CD8-positive, alpha-beta memory T cell (primary cell): ENCODE results near the gene ROCK2. TPM values are rescaled to one million over a fixed set of nuclear protein-coding genes. Genes with fewer than 3 reads are reported as not detected.
A peak's percentile ranks its signal among the peaks of the same experiment; 100 is the strongest.

Experiments used
- CTCF ChIA-PET: fragments of 350-600 bp; sonication (Branson Sonifier 250); formaldehyde crosslinking; loops from one replicate; lab custom pipeline; 2021; ENCODE audit warnings: antibody characterized with exemption; lab: Charles Lee
- POLR2A ChIA-PET: fragments of 350-600 bp; sonication (Branson Sonifier 250); formaldehyde crosslinking; loops from one replicate; lab custom pipeline; 2021; ENCODE audit warnings: antibody characterized with exemption; lab: Charles Lee
- DNase-seq, 5 donors: peaks; one replicate each; pipeline versions ENCODE4 v3.0.0 to v3.0.0-alpha.2; 2020 to 2022; ENCODE audit warnings: mixed read lengths in 1 of 5
- H3K27ac ChIP-seq: one replicate; pipeline ENCODE4 v1.7.0; 2013; ENCODE audit warnings: low read depth, mild to moderate bottlenecking, low read length, moderate library complexity
- H3K27me3 ChIP-seq: 2 replicates; pipeline ENCODE4 v1.7.0; 2013; ENCODE audit warnings: low read length, mild to moderate bottlenecking; ENCODE audit not compliant: insufficient read depth, poor library complexity, severe bottlenecking
- H3K36me3 ChIP-seq: 2 replicates; pipeline ENCODE4 v1.7.0; 2013; ENCODE audit warnings: mild to moderate bottlenecking, low read length, moderate library complexity; ENCODE audit not compliant: insufficient read depth
- H3K4me1 ChIP-seq: 2 replicates; pipeline ENCODE4 v1.7.0; 2013; ENCODE audit warnings: mild to moderate bottlenecking, low read length, moderate library complexity; ENCODE audit not compliant: insufficient read depth
- H3K4me3 ChIP-seq: 2 replicates; pipeline ENCODE4 v1.7.0; 2013; ENCODE audit warnings: mild to moderate bottlenecking, low read length
- H3K9me3 ChIP-seq: 2 replicates; pipeline ENCODE4 v1.7.0; 2013; ENCODE audit warnings: mild to moderate bottlenecking, low read length
- H3K27ac Mint-ChIP-seq, 8 donors: one replicate each; pipeline ENCODE4 v1.8.0; 2020 to 2021; ENCODE audit warnings: mixed read lengths in 8 of 8, mild to moderate bottlenecking in 6 of 8, inconsistent platforms in 3 of 8, moderate library complexity in 3 of 8
- H3K27me3 Mint-ChIP-seq, 2 donors: one replicate each; pipeline ENCODE4 v1.8.0; 2020 to 2021; ENCODE audit warnings: mixed read lengths in 2 of 2, mild to moderate bottlenecking in 1 of 2, moderate library complexity in 1 of 2
- H3K36me3 Mint-ChIP-seq, 3 donors: one replicate each; pipeline ENCODE4 v1.8.0; 2020 to 2021; ENCODE audit warnings: mixed read lengths in 3 of 3, inconsistent platforms in 1 of 3, mild to moderate bottlenecking in 1 of 3
- H3K4me1 Mint-ChIP-seq, 3 donors: one replicate each; pipeline ENCODE4 v1.8.0; 2020 to 2021; ENCODE audit warnings: mixed read lengths in 3 of 3, inconsistent platforms in 1 of 3, mild to moderate bottlenecking in 1 of 3
- H3K4me3 Mint-ChIP-seq, 7 donors: one replicate each; pipeline ENCODE4 v1.8.0; 2020 to 2021; ENCODE audit warnings: mixed read lengths in 7 of 7, mild to moderate bottlenecking in 6 of 7, moderate library complexity in 4 of 7, inconsistent platforms in 2 of 7
- H3K9me3 Mint-ChIP-seq, 5 donors: one replicate each; pipeline ENCODE4 v1.8.0; 2020 to 2022; ENCODE audit warnings: mixed read lengths in 5 of 5, mild to moderate bottlenecking in 3 of 5, moderate library complexity in 2 of 5, inconsistent platforms in 1 of 5
- polyA plus RNA-seq: library from polyadenylated mRNA; unstranded; fragments of 300-500 nt; fragmentation: Illumina TruSeq; gene quantifications from one replicate; pipeline ENCODE4 v1.2.3, GENCODE V29; 2021
- total RNA-seq, 2 experiments: library from RNA; stranded (reverse); gene quantifications; one replicate each; pipeline ENCODE4 v1.2.3, GENCODE V29; 2021

ROCK2 gene
- total and polyA plus RNA-seq, 3 experiments from 2014 or later, result 15.5 to 22.9 (median 19.5) TPM

- H3K4me3 ChIP-seq, result no peak overlapping the region
- H3K27ac ChIP-seq, result no peak overlapping the region
- CTCF ChIA-PET, result interaction anchor here (3.3 kb wide), 1 partner anchor 29 kb away, joined by 14 read pairs; a partner anchor contains a TSS
- DNase-seq, result no peak
- H3K27ac Mint-ChIP-seq, result peak overlapping the region; percentile 52 to 87 (median 80)
- H3K36me3 Mint-ChIP-seq, result peaks cover 0 to 35% (median 6%) of the 10 kb centered on the region in 3 donors
- no peaks in the 10 kb centered on the region for H3K27me3 Mint-ChIP-seq
- H3K36me3 ChIP-seq, result no peaks in the 10 kb centered on the region
- POLR2A ChIA-PET, result no interaction called here
- H3K27me3 ChIP-seq, result no peaks in the 10 kb centered on the region
- H3K4me1 Mint-ChIP-seq, result peaks cover 22 to 35% (median 27%) of the 10 kb centered on the region in 3 donors
- no peaks in the 10 kb centered on the region for H3K9me3 ChIP-seq
- peak overlapping the region; percentile 32 to 83 (median 52) for H3K4me3 Mint-ChIP-seq
- H3K4me1 ChIP-seq, result peaks cover 21% of the 10 kb centered on the region
- no peaks in the 10 kb centered on the region for H3K9me3 Mint-ChIP-seq
Observed at GRCh38 chr2:11160731-11161455, 183.5 kb downstream of the ROCK2 start.

GRCh38 chr2:11160256-11160655 lies 184.2 kb downstream of the ROCK2 start:
- peaks cover 24% of the 10 kb centered on the region for H3K4me1 ChIP-seq
- no peak overlapping the region for H3K27ac ChIP-seq
- Mint-ChIP-seq H3K4me1 (peaks cover 24 to 37% (median 29%) of the 10 kb centered on the region in 3 donors), H3K9me3 (no peaks in the 10 kb centered on the region), H3K27me3 (no peaks in the 10 kb centered on the region), H3K4me3 (peak overlapping the region in 2 of 7 donors; percentile 13 to 52), H3K36me3 (peaks cover 0 to 35% (median 6%) of the 10 kb centered on the region in 3 donors), H3K27ac (peak overlapping the region in 5 of 8 donors; percentile 11 to 87 (median 37))
- POLR2A ChIA-PET, result interaction anchor here (0.9 kb wide), 1 partner anchor 183 kb away, joined by 3 read pairs; no protein-coding TSS in a partner anchor
- no peak overlapping the region for H3K4me3 ChIP-seq
- CTCF ChIA-PET, result interaction anchor here (3.3 kb wide), 1 partner anchor 28 kb away, joined by 14 read pairs; a partner anchor contains a TSS
- no peaks in the 10 kb centered on the region for H3K27me3 ChIP-seq
- DNase-seq, result no peak
- no peaks in the 10 kb centered on the region for H3K9me3 ChIP-seq
- H3K36me3 ChIP-seq, result no peaks in the 10 kb centered on the region

- H3K27ac ChIP-seq, result no peak overlapping the region
- H3K4me3 ChIP-seq, result no peak overlapping the region
- ChIA-PET CTCF (no interaction called here), POLR2A (interaction anchor here (0.9 kb wide), 1 partner anchor 184 kb away, joined by 3 read pairs; no protein-coding TSS in a partner anchor)
- Mint-ChIP-seq H3K4me3 (peak overlapping the region in 1 of 7 donors; percentile 52), H3K27ac (peak overlapping the region in 2 of 8 donors; percentile 33 to 66), H3K9me3 (no peaks in the 10 kb centered on the region), H3K27me3 (no peaks in the 10 kb centered on the region), H3K4me1 (peaks cover 24 to 38% (median 29%) of the 10 kb centered on the region in 3 donors), H3K36me3 (peaks cover 0 to 33% (median 6%) of the 10 kb centered on the region in 3 donors)
- H3K27me3 ChIP-seq, result no peaks in the 10 kb centered on the region
- DNase-seq, result no peak
- H3K36me3 ChIP-seq, result no peaks in the 10 kb centered on the region
- H3K4me1 ChIP-seq, result peaks cover 25% of the 10 kb centered on the region
- H3K9me3 ChIP-seq, result no peaks in the 10 kb centered on the region
Observed at GRCh38 chr2:11159574-11160170, 184.8 kb downstream of the ROCK2 start.

- peaks cover 26 to 44% (median 36%) of the 10 kb centered on the region in 3 donors for H3K4me1 Mint-ChIP-seq
- ChIA-PET POLR2A (interaction anchor here (0.9 kb wide), 1 partner anchor 184 kb away, joined by 3 read pairs; no protein-coding TSS in a partner anchor), CTCF (no interaction called here)
- H3K9me3 Mint-ChIP-seq, result no peaks in the 10 kb centered on the region
- DNase-seq, result no peak
- Histone ChIP-seq H3K27me3 (no peaks in the 10 kb centered on the region), H3K9me3 (no peaks in the 10 kb centered on the region), H3K36me3 (no peaks in the 10 kb centered on the region), H3K4me1 (peaks cover 31% of the 10 kb centered on the region), H3K27ac (no peak overlapping the region), H3K4me3 (no peak overlapping the region)
- peaks cover 0 to 32% (median 6%) of the 10 kb centered on the region in 3 donors for H3K36me3 Mint-ChIP-seq
- no peak overlapping the region for H3K4me3 Mint-ChIP-seq
- H3K27ac Mint-ChIP-seq, result no peak overlapping the region
- no peaks in the 10 kb centered on the region for H3K27me3 Mint-ChIP-seq
Observed at GRCh38 chr2:11158916-11159573, 185.4 kb downstream of the ROCK2 start.

- Histone ChIP-seq H3K27me3 (no peaks in the 10 kb centered on the region), H3K27ac (no peak overlapping the region), H3K4me1 (peaks cover 31% of the 10 kb centered on the region), H3K4me3 (no peak overlapping the region), H3K9me3 (no peaks in the 10 kb centered on the region), H3K36me3 (no peaks in the 10 kb centered on the region)
- H3K36me3 Mint-ChIP-seq, result peaks cover 0 to 21% (median 3%) of the 10 kb centered on the region in 3 donors
- peaks cover 26 to 44% (median 36%) of the 10 kb centered on the region in 3 donors for H3K4me1 Mint-ChIP-seq
- H3K4me3 Mint-ChIP-seq, result peak overlapping the region in 3 of 7 donors; percentile 13 to 39 (median 23)
- no peaks in the 10 kb centered on the region for H3K9me3 Mint-ChIP-seq
- ChIA-PET POLR2A (no interaction called here), CTCF (no interaction called here)
- no peak for DNase-seq
- H3K27ac Mint-ChIP-seq, result peak overlapping the region in 1 of 8 donors; percentile 54
- H3K27me3 Mint-ChIP-seq, result no peaks in the 10 kb centered on the region
Observed at GRCh38 chr2:11157731-11158130, 186.7 kb downstream of the ROCK2 start.

GRCh38 chr2:11157296-11157695 lies 187.1 kb downstream of the ROCK2 start:
- ChIA-PET POLR2A (no interaction called here), CTCF (interaction anchor here (1.1 kb wide), 1 partner anchor 25 kb away, joined by 8 read pairs; a partner anchor contains a TSS)
- Histone ChIP-seq H3K4me3 (no peak overlapping the region), H3K4me1 (peaks cover 31% of the 10 kb centered on the region), H3K36me3 (no peaks in the 10 kb centered on the region), H3K27me3 (no peaks in the 10 kb centered on the region), H3K27ac (no peak overlapping the region), H3K9me3 (no peaks in the 10 kb centered on the region)
- Mint-ChIP-seq H3K4me3 (peak overlapping the region in 4 of 7 donors; percentile 13 to 77 (median 30)), H3K36me3 (peaks cover 0 to 21% (median 3%) of the 10 kb centered on the region in 3 donors), H3K9me3 (no peaks in the 10 kb centered on the region), H3K27me3 (no peaks in the 10 kb centered on the region), H3K4me1 (peaks cover 26 to 44% (median 36%) of the 10 kb centered on the region in 3 donors), H3K27ac (peak overlapping the region in 1 of 8 donors; percentile 20)
- no peak for DNase-seq

- H3K36me3 Mint-ChIP-seq, result peaks cover 0 to 13% (median 1%) of the 10 kb centered on the region in 3 donors
- H3K4me1 Mint-ChIP-seq, result peaks cover 26 to 41% (median 36%) of the 10 kb centered on the region in 3 donors
- ChIA-PET POLR2A (interaction anchor here (0.9 kb wide), 1 partner anchor 187 kb away, joined by 7 read pairs; the partner anchor contains the start of gene ROCK2), CTCF (interaction anchor here (1.1 to 1.5 kb wide), 2 partner anchors 24 to 321 kb away, joined by 3 to 8 read pairs; a partner anchor contains a TSS)
- peak overlapping the region; percentile 76 to 83 (median 81) for H3K4me3 Mint-ChIP-seq
- no peaks in the 10 kb centered on the region for H3K9me3 Mint-ChIP-seq
- Histone ChIP-seq H3K4me1 (peaks cover 31% of the 10 kb centered on the region), H3K36me3 (no peaks in the 10 kb centered on the region), H3K4me3 (no peak overlapping the region), H3K27ac (no peak overlapping the region), H3K27me3 (no peaks in the 10 kb centered on the region), H3K9me3 (no peaks in the 10 kb centered on the region)
- DNase-seq, result no peak
- peak overlapping the region in 2 of 8 donors; percentile 20 to 33 for H3K27ac Mint-ChIP-seq
- H3K27me3 Mint-ChIP-seq, result no peaks in the 10 kb centered on the region
Observed at GRCh38 chr2:11156396-11157075, 187.9 kb downstream of the ROCK2 start.
